NCI-H1417 (cell line): ENCODE results near the gene FERMT1.
"Not testable (repeated sequence)": the region's sequence is repeated elsewhere in the genome, so short reads cannot be mapped to it uniquely, and the experiment has no call there.

Source experiments
- DNase-seq, 3 experiments: peaks; one replicate each; lab custom pipeline; 2025; lab: John Stamatoyannopoulos, UW

FERMT1 gene

DNA sequence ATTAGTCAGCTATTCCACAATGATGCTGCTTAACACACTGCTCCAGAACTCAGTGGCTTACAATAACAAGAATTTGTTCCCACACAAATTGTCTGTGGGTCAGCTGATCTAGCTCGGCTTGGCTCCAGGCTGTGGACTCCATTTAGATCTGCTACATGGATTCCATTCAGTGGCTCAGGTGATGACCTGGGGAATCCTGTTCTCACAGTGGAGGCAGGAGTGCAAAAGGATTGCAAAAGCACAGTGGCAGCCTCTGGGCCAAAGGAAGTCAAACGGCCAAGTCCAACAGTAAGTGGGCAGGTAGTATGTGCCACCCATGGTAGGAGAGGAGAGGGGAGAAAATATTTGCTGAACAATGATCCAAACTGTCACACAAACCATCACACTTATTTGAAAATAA, 53.2 kb downstream of the FERMT1 start:
- no peak for DNase-seq

DNA sequence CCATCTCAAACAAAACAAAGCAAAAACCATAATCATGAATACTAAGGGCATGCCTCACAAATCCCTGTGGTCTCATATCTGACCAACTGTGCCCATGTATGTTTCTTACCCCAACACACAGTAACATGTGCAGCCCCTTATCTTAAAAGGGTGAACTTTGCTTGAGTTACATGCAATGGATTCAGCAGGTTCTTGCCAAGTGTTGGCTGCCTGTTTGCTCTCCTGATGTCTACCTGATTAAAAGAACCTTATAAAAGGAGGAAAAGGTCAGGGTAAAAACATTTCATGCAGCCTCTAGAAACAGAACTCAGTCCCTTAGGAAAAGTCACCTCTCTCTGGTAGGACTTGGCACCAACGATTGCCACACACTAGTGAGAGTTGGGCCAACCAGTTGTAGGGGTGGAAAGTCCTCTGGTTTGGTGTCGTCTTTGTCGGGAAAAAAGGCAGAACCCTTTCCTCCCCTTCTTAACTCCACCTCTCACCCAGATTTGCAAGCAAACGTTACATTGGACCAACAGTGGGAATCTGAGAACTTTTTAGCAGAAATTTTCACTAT, 55.0 kb downstream of the FERMT1 start:
- DNase-seq, result no peak

DNA sequence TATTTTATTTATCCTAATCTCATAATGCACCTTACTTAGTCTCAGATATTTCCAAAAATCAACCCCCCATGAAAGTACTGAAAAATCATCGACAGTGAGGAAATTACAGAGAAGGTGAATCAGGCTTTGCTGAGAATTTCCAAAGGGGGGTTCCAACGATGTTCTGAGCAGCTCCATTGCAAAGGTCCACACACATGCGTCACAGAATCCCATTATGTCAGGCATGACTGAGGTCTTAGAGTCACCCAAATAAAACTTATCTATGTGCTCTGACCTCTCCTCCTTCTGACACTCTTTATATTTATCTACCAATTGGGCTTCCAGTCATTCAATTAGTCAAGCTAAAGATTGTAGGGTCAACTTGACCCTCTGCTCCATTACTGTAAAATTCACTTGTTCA, 56.2 kb downstream of the FERMT1 start:
- no peak for DNase-seq

DNA sequence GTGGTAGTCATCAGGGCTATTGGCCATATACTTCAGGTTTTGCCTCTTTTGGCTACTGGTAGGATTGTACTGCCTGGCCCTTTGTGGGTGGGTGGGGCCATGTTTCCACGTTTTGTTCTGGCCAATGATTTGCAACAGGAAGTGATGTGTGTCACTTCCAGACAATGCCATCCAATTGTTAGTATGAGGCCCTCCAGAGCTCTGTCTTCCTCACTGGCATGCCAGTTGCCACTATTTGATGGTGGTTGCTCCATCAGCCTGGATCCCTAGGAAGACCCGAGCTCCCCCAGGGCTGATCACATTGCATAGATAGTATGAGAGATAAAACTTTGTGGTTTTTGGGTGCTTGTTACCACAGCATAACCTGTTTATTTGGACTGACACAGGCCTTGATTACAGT, 61.3 kb downstream of the FERMT1 start:
- no peak for DNase-seq

DNA sequence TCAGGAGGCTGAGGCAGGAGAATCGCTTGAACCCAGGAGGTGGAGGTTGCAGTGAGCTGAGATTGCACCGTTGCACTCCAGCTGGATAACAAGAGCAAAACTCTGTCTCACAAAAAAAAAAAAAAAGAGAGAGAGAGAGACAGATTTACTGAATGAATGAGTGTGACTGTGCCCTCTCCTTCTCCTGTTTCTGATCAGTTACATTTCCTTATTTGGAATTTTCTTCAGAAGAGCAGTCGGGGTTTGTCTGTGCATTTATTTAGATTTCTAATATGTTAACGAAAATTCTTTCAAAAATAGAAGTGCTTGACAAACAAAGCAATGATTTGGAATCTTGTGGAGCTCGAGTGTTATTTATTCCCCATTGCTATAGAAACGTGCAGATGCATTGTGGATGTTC, 62.6 kb downstream of the FERMT1 start:
- DNase-seq, result no peak

- peak; percentile 49 to 97 (median 80) for DNase-seq
Observed at GRCh38 chr20:6058684-6059295, 64.0 kb downstream of the FERMT1 start.

GRCh38 chr20:6057691-6058090, 65.1 kb downstream of the FERMT1 start:
- no peak for DNase-seq

- DNase-seq, result no peak
Observed at GRCh38 chr20:6057139-6057538, 65.7 kb downstream of the FERMT1 start.

DNA sequence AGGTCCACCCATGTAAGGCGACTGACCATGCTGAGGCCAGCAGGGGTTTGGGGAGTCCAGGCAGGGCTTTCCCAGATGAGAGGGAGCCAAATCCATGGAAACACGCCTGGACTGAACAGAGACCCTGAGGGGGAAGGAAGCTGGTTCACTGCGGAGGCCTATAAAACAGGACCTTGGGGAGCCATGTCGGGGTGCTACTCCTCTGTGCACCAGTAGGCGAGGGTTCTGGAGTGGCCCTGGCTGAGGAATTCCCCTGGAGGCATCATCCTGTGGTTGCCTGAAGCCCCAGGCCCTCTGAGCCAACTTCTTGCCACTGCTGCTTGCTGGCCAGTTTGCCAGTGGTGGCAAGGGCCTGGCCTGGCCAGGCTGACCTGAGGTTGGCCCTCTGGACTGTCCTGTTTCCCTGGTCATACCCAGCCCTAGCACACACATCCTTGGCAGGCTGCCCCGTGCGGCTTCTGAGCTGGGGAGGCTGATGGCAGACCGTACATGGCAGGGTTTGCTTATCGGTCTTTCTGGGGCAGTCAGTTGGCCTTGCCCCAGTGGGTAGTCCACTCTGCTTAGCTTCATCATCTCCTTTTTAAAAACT, 66.8 kb downstream of the FERMT1 start:
- DNase-seq, result no peak

DNA sequence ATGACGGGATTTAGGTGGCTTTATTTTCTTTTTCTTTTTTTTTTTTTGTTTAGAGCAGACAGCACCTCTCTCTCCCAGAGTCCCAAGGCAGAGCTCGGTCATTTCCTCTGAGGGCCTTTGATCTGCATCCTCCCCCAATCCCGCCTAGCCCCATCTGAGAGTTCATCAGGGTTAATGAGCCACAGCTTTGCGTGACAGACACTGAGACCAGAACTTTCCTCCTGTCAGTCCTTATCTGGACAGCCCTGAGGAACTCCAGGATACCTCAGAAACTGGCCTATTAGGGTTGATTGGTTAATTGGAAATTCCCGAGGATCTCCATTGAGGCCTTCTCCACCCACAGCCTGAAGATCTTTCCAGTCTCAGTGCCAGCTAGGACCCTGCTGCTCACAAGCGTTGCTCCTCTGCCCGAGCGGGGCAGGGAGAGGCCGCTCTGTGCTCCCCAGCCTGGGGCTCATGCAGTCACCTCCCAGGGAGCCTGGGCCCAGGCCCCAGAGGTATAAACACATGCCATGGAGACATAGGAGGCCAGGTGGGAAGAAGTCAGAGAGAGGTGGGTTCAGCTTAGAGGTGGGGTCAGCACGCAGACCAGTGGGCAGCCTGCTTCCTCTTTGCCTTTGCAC, 67.6 kb downstream of the FERMT1 start:
- no peak for DNase-seq

DNA sequence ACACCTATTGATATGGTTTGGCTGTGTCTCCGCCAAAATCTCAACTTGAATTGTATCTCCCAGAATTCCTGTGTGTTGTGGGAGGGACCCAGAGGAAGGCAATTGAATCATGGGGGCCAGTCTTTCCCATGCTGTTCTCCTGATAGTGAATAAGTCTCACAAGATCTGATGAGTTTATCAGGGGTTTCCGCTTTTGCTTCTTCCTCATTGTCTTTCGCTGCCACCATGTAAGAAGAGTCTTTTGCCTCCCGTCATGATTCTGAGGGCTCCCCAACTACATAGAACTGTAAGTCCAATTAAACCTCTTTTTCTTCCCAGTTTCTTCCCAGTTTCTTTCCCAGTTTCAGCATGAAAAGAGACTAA, 68.2 kb downstream of the FERMT1 start:
- DNase-seq, result not testable (repeated sequence)

DNA sequence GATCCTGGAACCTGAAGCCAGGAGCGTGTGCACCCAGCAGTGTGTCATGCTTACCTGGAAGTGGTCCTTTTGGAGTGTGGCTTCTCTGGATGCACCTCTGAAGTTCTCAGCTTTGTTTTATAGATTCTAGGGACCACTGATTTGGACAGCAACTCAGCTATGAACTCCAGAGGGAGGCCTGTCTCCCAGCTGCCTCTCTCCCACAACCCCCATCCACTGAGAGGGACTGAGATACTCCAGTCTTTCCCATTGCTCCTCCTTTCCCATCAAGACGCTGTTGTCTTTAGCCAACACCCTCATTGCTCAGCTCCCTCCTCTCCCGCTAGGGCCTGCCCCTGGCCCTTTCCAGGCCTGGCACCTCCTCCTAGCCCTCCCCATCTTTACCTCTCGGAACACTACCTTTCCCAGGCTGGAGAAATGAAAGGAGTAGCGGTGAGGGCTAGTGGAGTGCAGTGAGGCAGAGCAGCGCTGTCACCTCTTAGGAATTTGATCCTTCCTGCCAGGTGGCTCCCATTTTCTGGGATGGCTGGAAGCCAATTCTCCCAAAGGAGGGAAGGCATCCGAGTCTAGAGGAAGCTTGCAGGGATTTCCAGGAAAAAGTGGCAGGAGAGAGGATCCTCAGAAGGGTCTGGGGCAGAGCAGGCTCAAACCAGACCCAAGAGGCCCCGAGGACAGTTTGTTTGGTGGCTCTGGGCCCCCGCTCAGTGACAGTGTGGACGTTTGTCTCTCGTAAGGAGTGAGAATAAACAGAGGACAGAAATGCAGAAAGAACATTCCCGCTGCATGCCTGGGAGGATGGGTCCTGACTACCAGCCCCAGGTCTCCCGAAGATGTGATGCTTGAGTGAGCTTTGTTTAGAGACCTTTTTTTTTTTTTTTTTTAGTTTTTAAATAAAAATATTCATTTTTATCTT, 68.8 kb downstream of the FERMT1 start, which contains the start of gene LRRN4:
TSS of gene LRRN4 (minus strand) at position 285 of the 913 bp plus-strand sequence. CDS start 1,261 bp downstream, outside the sequence.
- peak; percentile 39 to 93 (median 76) for DNase-seq

DNA sequence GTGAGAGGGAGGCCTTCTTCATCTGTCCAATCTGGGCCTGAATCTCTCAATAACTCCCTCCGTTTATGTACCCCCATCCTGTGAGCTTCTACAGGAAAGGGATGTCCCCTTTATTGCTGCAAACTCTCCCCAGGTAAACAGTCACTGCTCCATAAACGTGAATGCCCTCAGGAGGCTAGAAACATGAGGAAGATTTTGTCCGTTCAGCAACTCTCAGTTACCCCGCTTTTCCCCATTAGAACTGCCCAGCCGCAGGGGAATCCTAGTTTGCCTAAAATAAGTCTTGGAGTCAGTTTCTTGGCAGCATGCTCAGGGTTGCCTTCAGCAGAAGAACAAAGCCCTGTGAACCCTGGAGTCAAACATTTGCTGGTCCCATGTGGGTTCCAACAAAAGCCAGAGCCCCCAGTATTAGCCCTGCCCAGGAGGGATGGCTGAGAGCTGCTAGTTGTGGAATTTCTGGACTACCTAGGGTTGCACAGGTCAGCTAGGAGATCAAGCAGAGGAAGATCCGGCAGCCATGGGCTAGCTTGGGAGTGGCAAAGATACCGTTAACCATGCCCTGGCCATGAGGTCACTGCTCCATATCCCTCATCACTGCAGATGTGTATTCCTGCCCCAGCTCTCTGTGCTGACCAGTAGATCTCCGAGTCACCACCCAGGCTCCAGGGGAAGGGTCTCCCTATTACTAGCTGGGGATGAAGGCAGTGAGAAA, 69.6 kb downstream of the FERMT1 start:
- DNase-seq, result peak in 1 of 3 experiments; percentile 42

GRCh38 chr20:6051505-6051904, 71.3 kb downstream of the FERMT1 start:
- DNase-seq, result peak in 1 of 3 experiments; percentile 37

DNA sequence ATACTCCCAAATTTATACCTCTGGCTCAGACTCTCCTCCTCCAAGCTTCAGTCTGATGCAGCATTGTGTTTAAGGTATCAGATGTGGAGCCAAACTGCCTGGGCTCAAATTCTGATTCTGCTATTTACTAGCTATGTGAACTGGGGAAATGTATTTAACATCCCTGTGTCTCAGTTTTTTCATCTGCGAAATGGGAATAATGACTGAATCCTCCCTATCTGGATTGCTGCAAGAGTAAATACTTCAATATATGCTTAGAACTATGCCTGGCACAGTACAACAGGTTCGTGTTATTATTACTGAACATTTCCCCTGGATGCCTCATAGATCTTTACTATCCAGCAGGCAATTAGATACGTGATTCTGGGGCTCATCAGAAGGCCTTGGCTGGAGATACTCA, 74.4 kb downstream of the FERMT1 start:
- no peak for DNase-seq

DNA sequence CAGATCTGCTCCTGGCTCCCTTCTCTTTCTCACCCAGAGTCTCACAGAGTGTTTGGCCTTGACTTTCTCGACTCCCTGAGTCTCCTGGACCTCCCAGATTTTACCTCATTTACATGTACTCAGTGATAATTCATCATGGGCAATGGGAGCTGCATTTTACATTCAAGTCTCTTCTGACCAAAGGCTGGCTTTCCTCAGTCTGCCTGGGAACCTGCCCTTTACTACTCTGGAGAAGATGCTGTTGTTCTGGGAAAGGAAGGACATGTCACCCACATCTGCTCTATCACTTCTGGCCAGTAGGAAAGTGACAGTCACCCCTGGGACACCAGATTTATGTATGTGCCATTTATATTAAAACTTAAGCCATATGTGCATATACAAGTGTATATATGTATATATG, 76.4 kb downstream of the FERMT1 start:
- no peak for DNase-seq

GRCh38 chr20:6045566-6045965, 77.3 kb downstream of the FERMT1 start:
- DNase-seq, result no peak

GRCh38 chr20:6044115-6044514, 78.7 kb downstream of the FERMT1 start:
- DNase-seq, result no peak

DNA sequence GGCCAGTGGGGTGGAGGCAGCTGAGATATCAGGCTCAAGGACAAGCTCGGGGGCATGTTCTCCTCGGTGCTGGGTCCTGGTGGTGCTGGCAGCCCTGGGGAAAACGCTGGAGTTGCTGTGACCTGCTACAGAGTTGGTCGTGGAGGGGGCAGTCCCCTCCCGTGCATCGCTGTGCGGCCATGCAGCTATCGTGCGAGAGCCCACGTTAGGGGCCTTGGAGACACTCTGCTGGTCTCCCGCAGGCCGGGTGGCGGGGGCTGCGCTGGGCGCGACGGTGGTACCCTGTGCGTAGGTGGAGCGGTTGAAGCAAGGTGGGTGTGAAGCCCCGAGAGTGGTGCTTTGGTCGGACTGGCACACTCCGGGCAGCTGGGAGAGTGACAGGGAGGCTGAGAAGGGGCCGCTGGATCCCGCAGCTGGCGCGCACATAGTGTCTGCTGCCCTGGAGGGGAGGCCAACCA, 81.0 kb downstream of the FERMT1 start:
- no peak for DNase-seq

- no peak for DNase-seq
Observed at GRCh38 chr20:6040958-6041807, 81.6 kb downstream of the FERMT1 start.
